HEK293T (cell line): ENCODE measurements around the gene RAN.

Experiments
- NFRKB ChIP-seq: fragments of 450-650 bp; IDR thresholded peaks from 2 replicates; pipeline ENCODE4 v1.6.1; 2016; ENCODE audit warnings: mild to moderate bottlenecking, moderate library complexity
- ZNF384 ChIP-seq: fragments of 450-650 bp; IDR thresholded peaks from 2 replicates; pipeline ENCODE4 v1.6.1; 2016

- TF ChIP-seq NFRKB (no peak), ZNF384 (no peak)
Observed at GRCh38 chr12:130870442-130871285, 1.2 kb upstream of the RAN start.
